GM18526 (cell line): Measurements from ENCODE around the gene HDLBP.
A peak's percentile ranks its signal among the peaks of the same experiment; 100 is the strongest.

Experiments used
- POLR2A ChIP-seq: IDR thresholded peaks from 3 replicates; pipeline ENCODE4 v1.6.1; 2011; ENCODE audit not compliant: insufficient read length; ENCODE audit errors: extremely low read depth

The HDLBP gene, protein sequence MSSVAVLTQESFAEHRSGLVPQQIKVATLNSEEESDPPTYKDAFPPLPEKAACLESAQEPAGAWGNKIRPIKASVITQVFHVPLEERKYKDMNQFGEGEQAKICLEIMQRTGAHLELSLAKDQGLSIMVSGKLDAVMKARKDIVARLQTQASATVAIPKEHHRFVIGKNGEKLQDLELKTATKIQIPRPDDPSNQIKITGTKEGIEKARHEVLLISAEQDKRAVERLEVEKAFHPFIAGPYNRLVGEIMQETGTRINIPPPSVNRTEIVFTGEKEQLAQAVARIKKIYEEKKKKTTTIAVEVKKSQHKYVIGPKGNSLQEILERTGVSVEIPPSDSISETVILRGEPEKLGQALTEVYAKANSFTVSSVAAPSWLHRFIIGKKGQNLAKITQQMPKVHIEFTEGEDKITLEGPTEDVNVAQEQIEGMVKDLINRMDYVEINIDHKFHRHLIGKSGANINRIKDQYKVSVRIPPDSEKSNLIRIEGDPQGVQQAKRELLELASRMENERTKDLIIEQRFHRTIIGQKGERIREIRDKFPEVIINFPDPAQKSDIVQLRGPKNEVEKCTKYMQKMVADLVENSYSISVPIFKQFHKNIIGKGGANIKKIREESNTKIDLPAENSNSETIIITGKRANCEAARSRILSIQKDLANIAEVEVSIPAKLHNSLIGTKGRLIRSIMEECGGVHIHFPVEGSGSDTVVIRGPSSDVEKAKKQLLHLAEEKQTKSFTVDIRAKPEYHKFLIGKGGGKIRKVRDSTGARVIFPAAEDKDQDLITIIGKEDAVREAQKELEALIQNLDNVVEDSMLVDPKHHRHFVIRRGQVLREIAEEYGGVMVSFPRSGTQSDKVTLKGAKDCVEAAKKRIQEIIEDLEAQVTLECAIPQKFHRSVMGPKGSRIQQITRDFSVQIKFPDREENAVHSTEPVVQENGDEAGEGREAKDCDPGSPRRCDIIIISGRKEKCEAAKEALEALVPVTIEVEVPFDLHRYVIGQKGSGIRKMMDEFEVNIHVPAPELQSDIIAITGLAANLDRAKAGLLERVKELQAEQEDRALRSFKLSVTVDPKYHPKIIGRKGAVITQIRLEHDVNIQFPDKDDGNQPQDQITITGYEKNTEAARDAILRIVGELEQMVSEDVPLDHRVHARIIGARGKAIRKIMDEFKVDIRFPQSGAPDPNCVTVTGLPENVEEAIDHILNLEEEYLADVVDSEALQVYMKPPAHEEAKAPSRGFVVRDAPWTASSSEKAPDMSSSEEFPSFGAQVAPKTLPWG (N-terminal part only)

DNA sequence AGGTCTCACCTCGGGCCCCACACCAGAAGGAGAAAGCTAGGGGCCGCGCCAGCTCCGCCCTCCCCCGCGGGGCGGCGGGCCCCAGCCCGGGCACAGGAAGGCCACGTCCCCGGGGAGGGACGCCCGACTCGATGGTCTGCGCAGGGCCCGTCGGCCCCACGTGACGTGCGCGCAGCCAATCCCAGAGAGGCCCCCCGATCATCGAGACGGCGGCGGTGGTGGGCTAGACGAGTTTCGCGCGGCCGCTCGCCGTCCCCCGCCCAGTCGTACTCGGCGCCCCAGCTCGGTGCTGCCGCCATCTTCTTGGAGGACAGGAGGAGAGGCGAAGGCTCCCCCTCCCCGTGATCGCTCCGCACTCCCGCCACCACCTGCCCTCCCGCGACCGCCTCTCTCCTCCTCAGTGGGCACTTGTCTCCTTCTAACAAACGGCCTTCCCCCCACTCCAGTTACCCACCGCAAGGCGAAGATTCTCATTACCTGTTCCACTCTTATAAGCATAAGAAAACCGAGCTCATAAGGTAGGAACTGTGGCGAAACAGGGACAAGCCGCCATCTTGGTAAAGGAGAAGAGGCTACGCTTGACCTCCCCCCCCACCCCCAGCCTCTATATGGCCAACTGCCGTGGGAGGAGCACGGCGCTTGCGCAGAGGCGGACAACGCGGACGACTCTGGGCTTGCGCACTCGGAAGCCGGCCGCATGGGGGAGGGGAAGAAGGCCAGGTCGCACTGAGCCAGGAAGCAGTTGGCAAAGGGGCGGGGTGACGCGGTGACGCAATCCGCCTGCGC is at the start of gene HDLBP:
Gene HDLBP (minus strand): TSS at position 580 of the 786 bp plus-strand sequence. CDS start 48,803 bp downstream, outside the sequence.
- TF ChIP-seq POLR2A: peak; percentile 42

DNA sequence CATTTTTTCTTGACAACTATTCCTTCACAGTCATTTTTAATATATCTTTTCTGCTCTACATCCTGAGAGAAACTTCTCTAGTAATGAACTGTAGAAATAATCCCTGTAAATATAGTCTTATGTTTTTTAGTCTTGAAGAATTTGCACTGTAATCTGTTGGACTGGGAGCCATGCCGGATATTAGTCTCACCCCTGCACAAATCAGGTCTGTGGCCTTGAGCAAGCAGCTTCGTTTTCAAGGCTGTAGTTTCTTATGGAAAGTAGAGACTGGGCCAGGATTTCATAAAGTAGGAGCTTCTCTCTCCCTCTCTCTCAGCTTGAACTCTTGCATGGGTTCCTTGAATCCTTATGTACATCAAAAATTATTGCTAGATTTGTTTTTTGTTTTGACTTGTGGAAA is 49.3 kb upstream of the HDLBP start:
- no peak for TF ChIP-seq POLR2A

DNA sequence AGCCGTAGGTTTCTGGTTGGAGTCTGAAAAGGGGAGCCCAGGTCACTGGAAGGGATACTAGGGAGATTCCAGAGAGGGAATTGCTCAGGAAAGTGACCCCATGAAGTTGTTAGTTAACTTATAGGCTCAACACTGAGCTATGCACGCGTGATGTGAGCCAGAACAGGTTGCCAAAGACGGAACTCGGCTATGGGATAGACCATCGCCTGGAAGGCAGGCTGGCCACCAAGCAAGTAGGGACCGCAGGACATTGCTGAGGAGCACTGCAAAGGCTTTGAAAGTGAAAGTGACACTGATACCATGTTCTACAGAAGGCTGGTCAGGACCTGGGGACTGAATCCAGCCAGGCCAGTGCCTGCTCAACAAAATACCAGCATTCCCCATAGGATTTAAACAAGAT is 48.0 kb upstream of the HDLBP start:
- no peak for TF ChIP-seq POLR2A

DNA sequence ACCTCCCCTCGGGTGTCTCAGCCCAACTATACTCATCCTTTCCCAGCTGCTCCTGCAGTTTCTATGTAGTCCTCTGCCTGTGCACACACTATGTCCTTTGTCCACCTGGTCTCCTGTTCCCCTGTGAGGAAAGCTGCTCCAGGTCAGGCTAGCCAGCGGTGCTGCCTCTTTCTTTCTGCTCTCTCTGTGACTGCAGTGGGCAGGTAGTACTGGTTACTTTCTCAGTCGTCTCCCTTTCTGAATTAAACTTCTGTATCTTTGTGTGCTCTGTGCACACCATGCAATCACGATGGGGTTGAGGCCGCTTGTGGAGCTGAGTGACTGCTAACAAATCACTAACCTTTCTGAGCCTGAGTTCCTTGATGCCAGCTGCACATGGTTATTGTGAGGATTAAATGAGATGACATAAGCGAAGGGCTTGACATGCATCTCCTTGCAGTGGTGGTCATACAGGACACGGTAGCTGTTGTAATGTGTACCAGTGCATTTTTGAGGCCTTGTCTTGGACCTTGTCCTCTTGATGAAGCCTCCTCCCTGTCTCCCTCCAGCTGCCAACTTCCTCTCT is 44.1 kb upstream of the HDLBP start:
- no peak for TF ChIP-seq POLR2A

DNA sequence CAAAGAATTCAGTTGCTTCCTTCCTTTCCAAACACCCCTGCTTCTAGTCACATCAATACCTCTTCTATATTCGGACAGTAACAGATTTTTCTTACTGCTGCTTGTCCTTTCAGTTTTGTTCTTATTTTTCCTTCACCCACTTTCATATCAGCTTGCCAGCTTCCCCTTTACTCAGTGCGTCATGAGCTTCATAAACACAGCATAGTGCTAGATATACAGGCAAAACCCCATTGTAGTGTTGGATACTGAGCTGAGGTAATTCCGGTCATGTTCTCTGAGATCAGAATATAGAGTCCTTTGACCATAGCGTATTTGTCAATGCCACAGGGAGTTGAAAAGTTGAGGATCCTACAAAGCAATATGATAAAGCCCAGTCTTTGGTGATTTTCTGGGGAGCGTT is 43.0 kb upstream of the HDLBP start:
- no peak for TF ChIP-seq POLR2A

DNA sequence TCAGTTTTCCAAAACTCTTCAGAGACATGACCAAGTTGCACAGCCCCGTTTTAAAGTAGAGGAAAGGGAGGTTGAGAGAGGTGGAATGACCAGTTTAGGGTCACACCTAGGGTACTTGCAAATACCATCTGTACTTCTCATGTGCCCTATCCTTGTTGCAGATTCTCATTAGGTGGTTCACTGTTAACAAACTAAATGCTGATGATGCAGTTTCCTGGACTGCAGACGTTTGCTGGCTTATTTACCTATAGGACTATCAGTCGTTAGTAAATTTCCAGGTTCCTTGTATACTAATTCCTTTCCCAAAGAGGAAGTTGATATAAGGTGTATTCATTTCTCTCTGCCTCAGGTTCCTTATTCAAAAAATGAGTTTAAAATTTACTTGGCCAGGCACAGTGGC is 42.1 kb upstream of the HDLBP start:
- TF ChIP-seq POLR2A: no peak

DNA sequence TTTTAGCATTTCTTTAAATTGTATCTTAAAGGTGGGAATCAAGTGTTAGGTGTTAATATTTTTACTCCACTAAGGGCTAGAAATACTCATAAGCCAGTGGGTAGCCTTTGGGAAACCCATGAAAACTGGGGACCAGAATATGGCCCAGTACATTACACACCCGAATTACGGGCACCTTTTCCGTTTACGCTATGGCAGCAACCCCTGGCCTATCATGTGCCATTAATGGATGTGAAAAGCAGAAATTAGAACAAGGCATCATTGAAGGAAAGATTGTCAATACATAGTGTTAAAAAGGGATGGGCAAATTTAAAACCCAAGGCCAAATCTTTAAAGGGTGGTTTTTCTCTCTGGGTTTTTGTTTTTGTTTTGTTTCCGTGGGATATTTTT is 41.4 kb upstream of the HDLBP start:
- no peak for TF ChIP-seq POLR2A

DNA sequence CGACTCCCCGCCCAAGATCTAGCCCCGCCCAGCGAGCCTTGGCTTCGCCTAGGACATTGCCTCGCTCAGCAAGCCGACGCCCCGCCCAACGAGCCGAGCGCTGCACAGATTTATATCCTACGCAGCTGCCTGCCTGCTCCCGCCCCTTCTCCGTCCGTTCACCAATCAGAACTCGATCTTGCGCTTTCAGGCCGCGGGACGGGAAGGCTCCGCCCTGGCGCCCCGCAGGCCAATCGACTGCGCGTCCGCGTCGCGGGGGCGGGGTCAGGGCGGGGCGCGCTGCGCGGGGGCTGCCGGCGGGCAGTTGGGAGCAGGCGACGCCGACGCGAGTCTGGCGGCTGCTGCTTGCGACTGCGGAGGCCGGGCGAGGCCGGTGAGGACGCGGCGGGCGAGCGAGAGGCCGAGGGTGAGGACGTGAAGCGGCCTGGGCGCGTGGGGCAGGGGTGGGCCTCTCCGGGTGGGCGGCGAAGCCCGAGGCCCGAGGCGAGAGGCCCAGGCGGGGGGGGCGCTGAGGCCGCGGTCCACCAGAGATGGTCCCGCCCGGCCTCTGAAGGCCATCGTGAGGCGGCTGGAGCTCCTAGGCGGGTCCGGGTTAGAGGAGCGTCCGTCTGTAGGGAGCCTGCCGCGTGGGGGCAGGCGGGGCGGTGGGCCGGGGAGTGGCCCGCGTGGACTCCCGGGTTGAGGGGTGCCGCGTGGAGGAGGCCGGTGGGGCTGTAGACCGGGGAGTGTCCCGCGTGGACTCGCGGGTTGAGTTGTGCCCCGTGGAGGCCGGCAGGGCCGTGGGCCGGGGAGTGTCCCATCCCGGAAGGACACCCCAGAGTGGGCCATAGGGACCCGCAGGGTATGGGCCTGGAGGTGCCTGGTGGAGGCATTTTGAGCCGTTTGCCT is 40.8 kb upstream of the HDLBP start, which contains the start of gene FARP2:
Gene FARP2 (plus strand): TSS at position 303 of the 888 bp plus-strand sequence. CDS start 16,823 bp downstream, outside the sequence.
- TF ChIP-seq POLR2A: peak; percentile 91

DNA sequence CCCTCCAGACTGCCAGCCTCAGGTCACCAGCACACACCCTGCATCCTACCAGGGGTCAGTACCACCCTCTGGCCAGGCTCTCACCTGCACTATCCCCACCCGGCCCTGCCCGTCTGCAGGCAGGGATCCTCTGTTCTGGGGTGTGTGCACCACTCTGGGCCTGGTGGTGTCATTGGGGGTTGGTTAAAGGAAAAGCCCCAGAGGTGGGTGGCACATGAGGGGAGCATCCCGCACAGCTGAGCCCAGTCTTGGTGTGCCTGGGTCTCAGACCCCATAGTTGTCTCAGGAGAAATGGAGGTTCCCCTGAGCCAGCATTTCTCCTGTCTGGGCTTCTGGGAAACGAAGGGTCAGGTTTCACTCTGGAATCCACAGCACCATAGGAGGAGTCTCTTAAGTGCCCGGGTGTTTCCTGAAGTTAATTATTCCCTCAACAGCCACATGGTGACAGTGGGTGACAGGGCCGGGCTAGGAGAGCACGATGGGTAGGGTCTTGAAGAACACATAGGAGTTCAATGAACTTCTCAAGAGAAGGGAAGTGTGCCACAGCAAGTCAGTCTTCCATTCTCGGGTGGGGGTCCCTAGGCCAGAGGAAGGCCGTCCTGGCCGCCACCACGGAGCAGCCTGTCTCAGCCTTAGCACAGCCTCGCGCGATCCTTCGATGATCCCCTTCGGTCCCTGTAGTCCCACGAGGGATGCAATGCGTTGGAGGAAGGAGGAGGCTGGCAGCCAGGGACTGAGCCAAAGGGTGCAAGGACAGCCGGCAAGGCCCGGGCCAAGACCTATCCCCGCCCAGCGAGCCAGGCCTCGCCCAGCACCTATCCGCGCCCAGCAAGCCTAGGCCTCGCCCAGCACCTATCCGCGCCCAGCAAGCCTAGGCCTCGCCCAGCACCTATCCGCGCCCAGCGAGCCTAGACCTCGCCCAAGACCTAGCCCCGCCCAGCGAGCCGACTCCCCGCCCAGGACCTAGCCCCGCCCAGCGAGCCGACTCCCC is 39.5 kb upstream of the HDLBP start:
- no peak for TF ChIP-seq POLR2A

DNA sequence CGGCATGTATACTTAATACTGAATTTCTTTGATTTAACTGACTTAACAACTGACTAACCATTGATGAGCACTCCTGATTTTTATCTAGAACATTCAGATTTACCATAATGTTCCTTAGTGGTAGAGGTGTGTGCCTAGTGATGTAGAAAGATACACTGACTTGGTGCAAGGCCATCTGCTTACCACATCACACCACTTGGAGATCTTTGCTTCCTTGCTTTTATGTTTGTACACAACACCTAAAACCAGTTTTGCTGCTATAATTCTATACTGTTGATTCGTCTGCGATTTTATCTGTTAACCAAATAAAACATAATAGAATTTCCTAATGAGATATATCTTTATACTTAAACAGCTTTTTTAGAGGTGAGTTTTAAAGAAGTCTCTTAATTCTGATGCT is 36.8 kb upstream of the HDLBP start:
- no peak for TF ChIP-seq POLR2A

DNA sequence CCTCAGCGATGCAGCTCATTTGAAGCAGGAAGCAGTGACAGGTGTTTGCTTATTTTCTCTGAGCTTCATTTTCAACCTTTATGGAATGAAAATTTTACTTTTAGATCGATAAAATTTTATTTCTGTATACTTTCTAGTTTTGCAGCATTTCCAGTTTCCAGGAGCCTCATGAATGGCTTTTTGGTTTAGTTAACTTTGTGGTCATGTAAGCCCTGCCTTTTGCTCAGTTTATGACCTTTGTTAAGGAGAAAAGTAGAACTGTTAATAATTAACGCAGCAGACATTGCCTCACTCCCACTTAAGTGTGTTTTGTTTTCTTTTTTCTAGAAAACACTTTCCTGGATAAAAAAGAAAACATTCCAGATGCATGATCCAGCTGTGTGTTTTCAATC is 36.2 kb upstream of the HDLBP start:
- TF ChIP-seq POLR2A: no peak
